NCI-H460 (cell line): ENCODE data around the gene SAMD13. TPM values are rescaled to one million over a fixed set of nuclear protein-coding genes. Genes with fewer than 3 reads are reported as not detected.
"Not testable (repeated sequence)": the region's sequence is repeated elsewhere in the genome, so short reads cannot be mapped to it uniquely, and the experiment has no call there.

Source experiments
- DNase-seq: peaks from one replicate; pipeline ENCODE4 v3.0.0-alpha.2; 2016; ENCODE audit warnings: low read depth; ENCODE audit errors: extremely low read depth
- total RNA-seq: library from RNA; depleted of rRNA; stranded (reverse); fragments of >200 nt; shearing (Covaris generic); gene quantifications from 2 replicates; pipeline ENCODE4 v1.2.3, GENCODE V29; 2014

SAMD13 gene
- total RNA-seq, 1 experiment from 2014 or later = 8.9 TPM

DNA sequence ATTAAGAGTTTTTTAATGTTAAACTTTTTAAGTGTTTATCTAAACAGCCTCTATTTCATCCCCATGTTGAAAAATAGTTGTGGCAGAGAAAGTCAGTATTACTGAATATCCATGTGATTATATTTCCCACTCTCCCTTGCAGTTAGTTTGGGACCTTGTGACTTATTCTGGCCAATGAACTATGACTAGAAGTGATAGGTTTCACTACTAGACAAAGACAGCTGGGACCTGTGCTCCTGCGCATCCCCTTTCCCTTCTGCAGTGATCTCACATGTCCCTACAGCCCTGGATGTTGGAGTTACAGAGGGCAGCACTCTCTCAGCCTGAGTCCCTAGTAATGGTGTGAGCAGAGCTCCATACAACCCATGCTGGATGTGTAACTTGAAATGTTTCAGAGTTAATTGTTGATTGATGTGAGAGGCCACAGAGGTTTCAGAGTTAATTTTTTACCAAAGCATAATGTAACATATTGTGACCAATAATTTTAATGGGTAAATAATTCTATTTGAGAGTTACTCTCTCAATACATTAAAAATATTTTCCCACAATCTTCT lies 18.7 kb upstream of the SAMD13 start:
- DNase-seq = no peak

DNA sequence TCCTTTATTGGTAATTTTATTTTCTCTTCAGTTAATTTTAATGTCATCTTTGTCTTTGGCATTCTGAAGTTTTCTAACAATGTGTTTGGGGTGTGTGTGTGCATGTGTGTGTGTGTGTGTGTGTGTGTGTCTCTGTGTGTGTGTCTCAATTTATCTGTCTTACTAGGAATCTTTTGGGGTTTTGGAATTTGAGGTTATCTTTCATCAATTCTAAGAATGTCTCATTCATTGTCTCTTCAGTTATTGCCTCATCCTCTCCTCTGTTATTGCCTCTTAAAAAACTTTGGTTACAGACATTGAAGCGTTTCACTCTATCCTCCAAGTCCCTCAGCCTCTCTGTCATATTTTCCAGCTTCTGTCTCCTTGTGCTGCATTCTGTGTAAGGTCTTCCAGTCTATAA lies 18.1 kb upstream of the SAMD13 start:
- DNase-seq = no peak

DNA sequence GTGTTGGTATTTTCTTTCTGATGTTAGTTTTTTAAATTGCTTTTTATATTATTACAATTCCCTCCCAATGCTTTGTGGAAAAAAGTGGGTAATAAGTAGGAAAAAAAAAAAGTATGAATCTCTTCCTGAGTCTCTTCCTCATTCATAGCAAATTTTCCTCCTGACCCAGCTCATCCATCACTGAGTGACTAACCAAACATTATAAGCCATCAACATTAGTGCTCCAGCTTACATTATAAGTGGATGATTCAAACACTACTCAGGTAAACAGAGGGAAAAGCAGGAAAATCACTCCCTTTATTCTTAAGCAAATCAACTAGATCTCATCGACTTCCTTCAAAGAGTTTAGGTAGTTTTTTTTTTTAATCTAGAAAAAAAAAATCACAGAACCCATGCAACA lies 15.4 kb upstream of the SAMD13 start:
- no peak for DNase-seq

DNA sequence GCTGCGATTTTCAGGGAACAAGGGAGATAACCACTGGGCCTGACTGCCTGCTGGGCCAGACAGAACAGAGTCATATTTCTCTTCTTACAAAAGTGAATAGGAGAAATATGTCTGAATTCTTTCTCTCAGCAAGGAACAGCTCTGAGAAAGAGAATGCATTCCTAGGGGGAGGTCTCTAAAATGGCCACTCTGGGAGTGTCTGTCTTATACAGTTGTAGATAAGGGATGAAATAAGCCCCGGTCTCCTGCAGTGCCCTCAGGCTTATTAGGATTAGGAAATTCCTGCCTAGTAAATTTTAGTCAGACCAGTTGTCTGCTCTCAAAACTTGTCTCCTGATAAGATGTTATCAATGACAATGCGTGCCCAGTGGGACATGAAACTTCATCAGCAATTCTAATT lies 14.1 kb upstream of the SAMD13 start:
- not testable (repeated sequence) for DNase-seq

DNA sequence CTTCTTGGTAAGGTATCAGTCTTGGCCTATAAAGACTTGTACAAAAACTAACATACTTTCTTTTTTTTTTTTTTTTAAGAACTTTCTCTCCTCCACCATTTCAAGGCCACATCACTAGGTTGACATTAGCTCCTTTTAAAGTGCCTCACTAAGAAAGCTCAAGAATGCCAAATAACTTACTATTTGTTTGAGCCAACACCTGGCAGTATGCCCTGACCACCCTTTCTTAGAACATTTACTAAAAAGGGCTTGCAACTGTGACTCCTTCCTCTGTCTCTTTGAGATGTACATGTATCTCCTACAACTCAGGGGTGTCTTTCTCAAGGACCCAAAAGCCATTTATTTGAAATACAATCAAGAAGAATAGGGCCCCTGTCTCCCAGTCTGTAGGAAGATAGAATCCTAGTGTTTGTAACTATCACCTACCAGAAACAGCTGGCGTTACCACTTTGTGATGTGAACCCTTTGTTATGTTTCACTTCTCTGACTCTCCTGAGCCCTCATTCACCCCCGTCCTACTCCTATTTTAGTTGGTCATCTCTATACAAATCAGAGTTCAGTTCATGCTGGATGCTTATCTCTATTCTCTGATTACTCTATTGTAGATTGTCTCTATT lies 12.2 kb upstream of the SAMD13 start:
- no peak for DNase-seq

DNA sequence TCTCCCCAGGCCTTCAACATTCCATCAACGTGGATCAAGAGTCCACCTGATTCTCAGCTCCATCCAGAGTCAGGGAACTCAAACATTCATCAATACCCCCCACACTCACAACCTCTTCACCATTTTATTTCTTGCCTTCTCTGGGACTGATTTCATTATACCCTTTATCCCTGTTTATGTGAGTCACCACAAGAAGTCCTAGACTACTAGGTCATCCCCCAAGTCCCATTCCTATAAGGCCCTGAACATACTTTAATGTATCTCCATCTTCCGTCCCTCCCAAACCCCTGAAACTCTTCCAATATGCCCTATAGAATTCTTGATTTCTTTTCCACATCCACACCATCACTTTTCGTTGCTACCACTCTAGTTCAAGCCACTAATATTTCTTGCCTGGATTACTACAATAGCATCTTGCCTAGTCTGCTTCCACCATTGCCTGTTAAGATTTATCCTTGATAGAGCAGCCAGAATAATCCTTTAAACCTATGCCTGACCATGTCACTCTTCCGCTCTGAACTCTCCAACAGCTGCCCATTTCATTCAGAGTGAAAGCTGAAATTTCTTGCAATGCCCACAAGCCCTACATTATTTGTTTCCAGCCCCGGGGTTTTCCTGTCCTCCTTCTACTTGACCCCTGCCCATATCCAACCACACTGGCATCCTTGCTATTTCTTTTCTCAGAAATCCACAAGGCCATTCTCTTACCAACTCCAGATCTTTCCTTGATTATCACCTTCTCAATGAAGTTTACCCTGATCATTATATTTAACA lies 9.4 kb upstream of the SAMD13 start:
- no peak for DNase-seq

DNA sequence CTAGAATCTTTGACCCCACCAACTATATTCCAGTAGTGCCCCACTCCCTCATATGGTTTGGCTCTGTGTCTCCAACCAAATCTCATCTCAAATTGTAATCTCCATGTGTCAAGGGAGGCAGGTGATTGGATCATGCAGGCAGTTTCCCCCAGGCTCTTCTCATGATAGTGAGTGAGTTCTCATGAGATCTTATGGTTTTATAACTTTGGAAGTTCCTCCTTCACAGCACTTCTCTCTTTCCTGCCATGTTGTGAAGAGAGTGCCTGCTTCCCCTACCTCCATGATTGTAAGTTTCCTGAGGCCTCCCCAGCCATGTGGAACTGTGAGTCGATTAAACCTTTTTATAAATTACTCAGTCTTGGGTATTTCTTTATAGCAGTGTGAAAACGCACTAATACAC lies 7.7 kb upstream of the SAMD13 start:
- DNase-seq = no peak

DNA sequence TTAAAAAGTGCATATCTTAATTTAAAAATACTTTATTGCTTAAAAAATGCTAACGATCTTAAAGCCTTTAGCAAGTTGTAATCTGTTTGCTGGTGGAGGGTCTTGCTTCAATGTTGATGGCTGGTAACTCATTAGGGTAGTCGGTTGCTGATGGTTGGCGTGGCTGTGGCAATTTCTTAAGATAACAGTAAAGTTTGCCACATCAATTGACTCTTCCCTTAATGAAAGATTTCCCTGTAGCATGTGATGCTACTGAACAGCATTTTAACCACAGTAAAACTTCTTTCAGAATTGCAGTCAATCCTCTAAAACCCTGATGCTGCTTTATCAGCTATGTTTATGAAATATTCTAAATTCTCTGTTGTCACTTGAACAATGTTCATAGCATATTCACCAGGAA lies 6.8 kb upstream of the SAMD13 start:
- no peak for DNase-seq

DNA sequence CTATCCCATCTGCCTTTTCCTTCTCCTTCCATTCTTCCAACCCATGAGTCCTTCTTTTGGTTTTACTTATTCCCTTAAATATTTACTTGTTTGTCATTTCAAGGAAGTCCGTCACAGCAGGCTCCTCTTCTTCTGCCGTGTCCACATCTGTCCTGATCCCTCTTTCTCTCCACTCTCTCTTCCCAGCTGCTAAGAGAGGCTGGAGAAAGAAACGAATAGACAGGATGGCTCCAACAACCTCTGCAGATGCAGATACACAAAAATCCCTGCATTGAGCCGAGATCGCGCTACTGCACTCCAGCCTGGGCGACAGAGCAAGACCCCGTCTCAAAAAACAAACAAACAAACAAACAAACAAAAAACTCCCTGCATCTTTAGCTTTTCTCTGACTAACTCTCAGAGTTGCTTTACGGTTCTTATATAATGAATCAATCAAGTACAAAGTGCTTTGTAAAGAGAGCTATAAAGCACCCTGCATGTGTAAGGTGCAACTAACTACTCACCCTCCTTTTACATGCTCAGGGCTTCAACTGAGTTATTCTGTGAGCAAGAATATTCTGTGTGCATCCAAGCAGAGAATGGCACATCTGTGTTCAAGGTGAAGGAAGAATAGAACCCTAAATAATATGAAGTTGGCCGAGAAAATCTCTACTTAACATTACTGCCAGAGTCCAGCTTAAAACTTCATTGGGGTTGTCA lies 3.8 kb upstream of the SAMD13 start:
- DNase-seq = no peak

DNA sequence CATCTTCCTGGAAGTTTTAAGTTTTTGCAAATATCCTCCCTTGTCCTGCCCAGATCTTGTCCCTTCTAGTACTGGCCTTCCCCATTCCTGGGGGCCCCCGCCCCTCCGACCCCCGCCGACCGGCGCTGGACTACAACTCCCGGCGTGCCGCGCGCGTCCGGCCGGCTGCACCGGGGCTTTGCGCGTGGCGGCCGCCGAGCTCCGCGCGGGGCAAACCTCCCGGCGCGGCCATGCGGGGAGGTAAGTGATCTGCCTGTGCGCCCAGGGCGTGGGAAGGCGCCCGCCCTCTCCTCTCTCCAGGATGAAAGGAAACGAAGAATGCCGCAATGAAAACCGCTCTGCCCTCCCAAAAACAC lies 3.2 kb upstream of the SAMD13 start:
- no peak for DNase-seq

DNA sequence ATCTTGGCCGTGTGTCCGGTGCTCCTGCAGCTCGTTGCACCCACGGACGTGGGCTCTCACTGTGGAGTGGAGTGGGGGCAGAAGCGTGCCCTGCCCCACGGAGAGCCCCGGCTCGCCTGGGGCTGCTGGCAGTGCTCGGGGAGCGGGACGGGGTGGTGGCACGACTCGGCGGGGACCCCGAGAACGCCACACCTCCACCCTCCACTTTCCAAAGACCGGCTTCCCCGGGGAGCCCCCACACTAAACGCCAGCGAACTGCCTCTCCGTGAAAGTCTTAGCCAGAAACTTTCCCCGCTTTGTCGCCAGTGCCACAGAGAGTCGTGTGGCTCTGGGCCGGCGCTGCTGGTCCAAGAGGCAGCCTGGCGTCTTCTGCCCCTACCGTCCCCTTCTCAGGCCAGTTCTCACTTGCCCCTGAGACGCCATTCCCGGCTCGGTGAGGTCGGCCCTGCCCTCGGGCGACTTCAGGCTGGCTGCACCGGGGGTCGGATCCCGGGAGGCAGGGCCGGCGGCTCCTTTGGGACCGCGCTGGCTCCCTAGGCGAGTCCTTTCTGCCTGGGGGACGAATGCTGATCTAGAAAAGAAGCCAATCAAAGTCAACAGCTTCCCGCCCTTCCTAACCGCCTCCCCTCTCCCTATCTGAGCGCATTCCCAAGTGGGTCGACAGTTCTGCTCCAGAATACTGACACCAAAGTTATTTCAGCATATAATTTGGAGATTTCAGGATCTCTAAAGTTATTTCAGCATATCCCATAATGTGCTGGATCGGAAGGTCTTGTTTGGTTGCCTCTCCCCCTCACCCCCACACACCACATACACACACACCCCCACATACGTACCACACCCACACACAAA lies 2.6 kb upstream of the SAMD13 start:
- DNase-seq = peak; percentile 37

DNA sequence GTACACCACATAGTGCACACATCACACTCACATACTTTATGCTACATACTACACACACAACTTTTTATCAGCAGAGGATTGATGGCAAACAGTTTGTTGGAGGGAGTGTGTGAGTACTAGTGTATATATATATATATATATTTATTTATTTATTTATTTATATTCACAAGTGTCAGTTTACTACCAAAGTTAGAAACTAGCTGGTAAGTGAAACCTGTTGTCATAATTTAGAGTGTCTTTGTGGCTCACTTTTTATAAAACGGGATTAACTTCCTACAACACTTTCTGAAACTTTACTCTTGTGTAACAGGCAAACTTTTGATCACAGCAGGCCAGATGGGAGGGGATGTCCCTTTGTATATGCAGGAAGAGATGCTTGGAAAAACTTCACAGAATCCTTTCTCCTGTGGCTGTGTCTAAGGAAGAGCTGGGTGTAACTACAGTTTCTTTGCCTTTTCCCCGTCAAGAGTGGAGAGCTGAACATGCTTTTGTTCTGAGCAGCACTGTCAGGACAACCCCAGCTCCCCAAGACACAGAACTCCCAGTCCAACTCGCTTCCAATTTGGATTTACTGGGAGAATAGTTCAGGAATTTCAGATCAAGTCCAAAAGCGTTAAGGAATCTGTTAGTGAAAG lies 1.9 kb upstream of the SAMD13 start:
- DNase-seq = no peak

DNA sequence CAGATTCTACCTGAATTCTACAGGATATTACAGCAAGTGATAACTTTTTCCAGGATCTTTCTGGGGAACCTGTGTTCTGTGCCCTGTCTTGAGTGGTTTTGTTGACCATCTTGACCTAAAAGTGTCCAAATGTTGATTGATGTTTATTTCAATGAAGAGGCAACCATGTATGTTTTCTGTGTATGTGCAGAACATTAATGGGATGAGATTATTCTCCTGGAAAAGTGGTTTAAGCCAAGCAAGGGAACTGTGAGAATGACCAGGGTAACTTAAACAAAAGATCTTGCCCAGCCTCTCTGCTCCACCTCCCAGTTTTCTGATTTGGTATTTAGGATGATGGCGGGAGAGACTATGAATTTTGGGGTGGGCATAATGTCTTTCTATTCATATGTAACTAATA lies 1.0 kb upstream of the SAMD13 start:
- no peak for DNase-seq

DNA sequence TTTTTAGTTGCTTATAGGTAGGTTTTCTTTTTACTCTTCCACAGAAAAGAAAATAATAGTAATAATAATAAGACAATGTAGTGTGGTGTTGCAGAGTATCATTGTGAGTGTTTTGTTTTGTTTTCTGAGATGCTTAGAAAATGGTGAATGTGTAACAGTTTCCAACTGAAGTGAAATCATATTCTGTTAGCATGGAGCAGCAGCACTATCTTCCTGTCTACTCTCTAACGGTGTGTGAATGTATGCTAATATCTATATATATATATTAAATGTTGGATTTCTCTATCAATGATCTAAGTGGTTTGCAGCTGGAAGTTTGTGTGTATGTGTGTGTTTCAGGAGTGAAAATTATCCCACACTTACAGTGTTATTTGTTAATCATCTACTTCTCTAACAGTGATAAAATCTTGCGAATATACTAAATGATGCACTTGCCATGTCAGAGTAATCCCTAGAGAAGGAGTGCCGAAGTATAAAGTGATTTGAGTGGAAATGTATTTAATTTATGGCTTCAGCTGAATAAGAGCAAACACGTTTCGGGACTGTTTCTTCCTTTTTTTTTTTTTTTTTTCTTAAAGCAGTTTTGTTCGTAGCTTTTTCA lies 377 bp downstream of the SAMD13 start:
- no peak for DNase-seq

DNA sequence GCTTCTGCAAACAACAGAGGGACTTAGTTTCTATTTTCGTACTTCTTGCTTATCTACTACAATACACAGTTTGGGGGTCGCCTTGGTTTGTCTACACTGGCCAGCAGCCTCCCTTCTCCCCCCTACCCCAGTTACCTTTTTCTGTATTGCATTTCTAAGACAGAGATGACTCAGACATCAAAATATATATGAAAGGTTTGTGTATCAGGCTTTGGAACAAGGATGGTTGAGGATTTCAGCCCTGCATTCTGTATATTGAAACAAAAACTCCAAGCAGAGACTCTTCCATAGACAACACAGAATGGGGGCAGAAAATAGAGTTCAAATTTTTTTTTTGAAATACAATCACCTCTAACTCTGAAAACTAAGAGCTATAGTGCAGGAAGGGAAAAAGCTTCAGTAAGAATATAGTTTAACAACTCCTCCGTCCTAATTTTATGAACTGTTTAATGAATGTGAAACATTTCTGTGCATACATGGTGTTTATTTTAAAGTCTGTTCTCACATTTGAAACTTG lies 1.9 kb downstream of the SAMD13 start:
- DNase-seq = no peak

DNA sequence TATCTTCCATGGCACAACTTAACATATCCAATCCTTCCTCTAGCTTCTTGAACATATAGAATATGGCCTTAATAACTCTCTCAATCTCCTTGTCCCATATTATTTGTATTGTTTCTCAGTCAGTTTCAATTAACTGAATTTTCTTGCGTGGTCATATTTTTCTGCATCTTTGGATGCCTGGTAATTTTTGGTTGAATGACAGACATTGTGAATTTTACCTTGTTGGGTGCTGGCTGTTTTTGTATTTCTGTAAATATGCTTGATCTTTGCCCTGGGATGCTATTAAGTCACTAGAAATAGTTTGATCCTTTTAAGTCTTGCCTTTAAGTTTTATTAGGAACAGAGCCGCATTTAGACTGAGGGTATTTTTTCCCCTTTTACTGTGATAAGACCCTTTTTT lies 5.9 kb downstream of the SAMD13 start:
- DNase-seq = no peak

DNA sequence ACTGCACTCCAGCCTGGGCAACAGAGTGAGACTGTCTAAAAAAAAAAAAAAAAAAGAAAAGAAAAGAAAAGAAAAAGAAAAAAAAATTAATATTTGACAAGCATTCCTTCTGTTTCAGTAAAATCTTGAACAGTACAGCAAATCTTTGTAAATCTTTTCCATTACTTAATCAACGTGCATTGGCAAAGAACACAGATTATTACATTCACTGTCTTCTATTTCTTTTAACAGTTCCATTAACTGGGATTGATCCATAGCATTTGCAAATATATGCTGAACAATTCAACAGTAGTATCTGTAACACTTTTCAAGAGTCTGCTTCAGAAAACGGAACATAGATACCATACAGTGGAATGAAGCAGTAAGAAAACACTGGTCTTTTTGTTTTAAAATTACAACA lies 9.8 kb downstream of the SAMD13 start:
- no peak for DNase-seq

DNA sequence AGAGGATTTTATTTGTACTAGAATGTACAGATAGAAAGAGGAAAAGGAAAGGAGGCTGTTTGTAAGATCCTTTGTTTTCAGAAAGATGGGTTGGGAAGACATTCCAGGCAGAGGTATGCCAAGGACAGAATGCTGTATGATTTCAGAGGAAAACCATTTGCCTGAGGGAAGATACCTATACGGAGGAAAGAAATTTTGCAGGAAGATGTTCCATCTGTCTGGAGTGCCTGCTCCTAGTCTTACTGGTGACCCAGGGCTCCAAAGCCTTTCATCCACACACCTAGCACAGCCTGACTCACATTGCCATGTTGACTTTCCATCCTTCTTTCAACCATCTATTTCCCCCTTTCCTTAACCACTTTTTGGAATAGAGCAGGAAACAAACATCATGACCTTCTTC lies 18.2 kb downstream of the SAMD13 start:
- DNase-seq = no peak

DNA sequence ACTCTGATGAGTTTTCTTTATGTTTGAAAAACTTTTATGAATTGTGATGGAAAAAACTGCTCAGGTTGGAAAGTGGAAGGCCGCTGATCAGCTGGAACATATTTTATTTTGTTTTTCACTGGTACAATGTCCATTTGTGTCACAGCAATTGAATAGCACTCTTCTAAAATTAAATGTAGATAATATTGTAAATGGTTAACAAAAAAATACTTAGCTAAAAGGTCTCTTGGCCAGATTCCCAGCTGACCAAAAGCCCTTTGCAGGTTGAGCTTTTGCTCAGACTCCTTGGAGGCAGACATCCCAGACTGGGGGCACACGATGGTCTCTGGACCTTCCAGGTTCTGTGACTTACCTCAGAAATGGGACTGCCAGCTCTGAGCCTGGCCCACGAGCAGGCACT lies 26.3 kb downstream of the SAMD13 start:
- no peak for DNase-seq
